Stimulated activated CD8-positive, alpha-beta memory T cell treated with anti-CD3 and anti-CD28 coated beads, Interleukin-15, amount 100 ng/mL, for 1 hour (primary cell): ENCODE data around the gene ANTXR1.
"Not testable (repeated sequence)": the region's sequence is repeated elsewhere in the genome, so short reads cannot be mapped to it uniquely, and the experiment has no call there.

Experiments
- DNase-seq: peaks from one replicate; pipeline ENCODE4 v3.0.0-alpha.2; 2020; ENCODE audit warnings: low read depth

The ANTXR1 gene

GRCh38 chr2:69211048-69211447 is 198.1 kb downstream of the ANTXR1 start:
- no peak for DNase-seq

GRCh38 chr2:69211686-69212085 is 198.7 kb downstream of the ANTXR1 start:
- DNase-seq = no peak

GRCh38 chr2:69212238-69213028 is 199.5 kb downstream of the ANTXR1 start:
- DNase-seq = no peak

- no peak for DNase-seq
Measured at GRCh38 chr2:69213201-69213600, 200.2 kb downstream of the ANTXR1 start.

- no peak for DNase-seq
Measured at GRCh38 chr2:69213782-69214181, 200.8 kb downstream of the ANTXR1 start.

GRCh38 chr2:69214898-69215297 is 201.9 kb downstream of the ANTXR1 start:
- DNase-seq = no peak

- DNase-seq = no peak
Measured at GRCh38 chr2:69216535-69217332, 203.8 kb downstream of the ANTXR1 start.

- DNase-seq = no peak
Measured at GRCh38 chr2:69217333-69218080, 204.5 kb downstream of the ANTXR1 start.

GRCh38 chr2:69221512-69221911 is 208.5 kb downstream of the ANTXR1 start:
- no peak for DNase-seq

- no peak for DNase-seq
Measured at GRCh38 chr2:69221960-69222751, 209.2 kb downstream of the ANTXR1 start.

- DNase-seq = no peak
Measured at GRCh38 chr2:69222953-69223658, 210.1 kb downstream of the ANTXR1 start.

GRCh38 chr2:69223759-69224511 is 211.0 kb downstream of the ANTXR1 start:
- no peak for DNase-seq

- DNase-seq = no peak
Measured at GRCh38 chr2:69224512-69224837, 211.5 kb downstream of the ANTXR1 start.

- no peak for DNase-seq
Measured at GRCh38 chr2:69225933-69226332, 213.0 kb downstream of the ANTXR1 start.

- no peak for DNase-seq
Measured at GRCh38 chr2:69226903-69227302, 213.9 kb downstream of the ANTXR1 start.

GRCh38 chr2:69227716-69228115 is 214.7 kb downstream of the ANTXR1 start:
- DNase-seq = no peak

- not testable (repeated sequence) for DNase-seq
Measured at GRCh38 chr2:69230946-69231345, 218.0 kb downstream of the ANTXR1 start.

GRCh38 chr2:69231612-69232277 is 218.8 kb downstream of the ANTXR1 start:
- DNase-seq = no peak

- DNase-seq = not testable (repeated sequence)
Measured at GRCh38 chr2:69235835-69236234, 222.9 kb downstream of the ANTXR1 start.
